NOMO-1 treated with DMSO at 0.1 percent for 48 hours (cell line): ENCODE data around the gene MPO.
A peak's percentile ranks its signal among the peaks of the same experiment; 100 is the strongest.

ENCODE experiments used
- DNase-seq: peaks from one replicate; lab custom pipeline; 2025; ENCODE audit not compliant: unreplicated experiment; lab: John Stamatoyannopoulos, UW

MPO gene

DNA sequence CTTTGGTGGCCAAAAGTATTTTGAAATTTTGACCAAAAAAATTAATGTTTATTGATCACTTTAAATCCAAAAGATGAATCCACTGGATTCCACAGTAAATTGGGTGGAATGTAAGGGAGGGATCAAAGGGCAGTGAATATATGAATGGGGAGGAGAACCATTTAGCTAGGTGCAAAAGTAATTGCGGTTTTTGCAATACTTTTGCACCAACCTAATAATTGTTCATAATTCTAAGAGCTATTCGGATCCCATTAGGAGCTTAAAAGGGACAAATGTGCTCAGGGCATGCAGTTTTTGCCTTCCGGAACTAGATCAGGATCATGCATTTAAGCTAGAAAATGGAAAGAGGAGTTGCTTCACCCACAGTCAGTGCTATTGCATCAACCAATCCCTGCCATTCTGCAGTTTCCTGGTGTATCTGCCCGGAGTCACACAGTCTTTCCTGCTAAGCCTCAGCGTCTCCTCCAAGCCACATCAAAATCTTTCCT lies 42.5 kb downstream of the MPO start, which contains the start of gene LPO:
LPO (plus strand) TSS at position 438 of the 488 bp plus-strand sequence. CDS start 4,396 bp downstream, outside the sequence.
- peak; percentile 3 for DNase-seq

DNA sequence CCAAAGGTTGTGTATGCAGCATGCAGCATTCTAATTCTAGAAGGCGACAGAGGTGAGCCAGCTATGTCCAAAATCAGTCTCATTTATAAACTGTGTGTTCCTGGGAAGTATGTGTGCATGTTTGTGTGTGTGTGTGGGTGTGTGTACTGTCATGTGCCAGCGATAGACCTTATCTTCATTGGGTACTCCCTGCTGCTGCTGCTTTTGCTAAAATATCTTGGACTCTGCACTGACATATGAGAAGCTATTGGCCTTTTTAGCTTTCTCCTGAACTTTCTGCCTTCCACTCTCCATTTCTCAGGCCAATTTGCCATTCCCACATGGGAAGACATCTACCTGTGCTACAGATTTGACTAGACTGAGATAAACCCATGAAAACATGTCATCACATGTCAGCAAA lies 44.3 kb downstream of the MPO start:
- DNase-seq: no peak

DNA sequence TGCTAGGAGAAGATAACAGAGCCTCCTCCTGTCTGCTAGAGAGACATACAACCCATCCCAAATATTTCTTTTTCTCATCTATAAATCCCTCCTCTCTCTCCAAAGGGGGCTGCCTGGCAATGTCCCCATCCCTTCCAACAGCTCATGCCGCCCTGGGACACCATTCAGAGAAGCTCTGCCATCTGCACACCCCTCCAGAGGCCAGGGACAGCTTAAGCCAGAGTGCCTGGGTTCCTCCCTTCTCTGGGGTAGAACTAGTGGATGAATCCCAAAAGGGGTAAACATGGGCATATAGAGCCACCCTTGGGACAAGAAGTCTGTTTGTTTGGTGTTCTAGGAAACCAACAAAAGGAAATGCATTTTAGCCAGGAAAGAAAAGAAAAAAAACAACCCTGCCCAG lies 44.9 kb downstream of the MPO start:
- DNase-seq: no peak

DNA sequence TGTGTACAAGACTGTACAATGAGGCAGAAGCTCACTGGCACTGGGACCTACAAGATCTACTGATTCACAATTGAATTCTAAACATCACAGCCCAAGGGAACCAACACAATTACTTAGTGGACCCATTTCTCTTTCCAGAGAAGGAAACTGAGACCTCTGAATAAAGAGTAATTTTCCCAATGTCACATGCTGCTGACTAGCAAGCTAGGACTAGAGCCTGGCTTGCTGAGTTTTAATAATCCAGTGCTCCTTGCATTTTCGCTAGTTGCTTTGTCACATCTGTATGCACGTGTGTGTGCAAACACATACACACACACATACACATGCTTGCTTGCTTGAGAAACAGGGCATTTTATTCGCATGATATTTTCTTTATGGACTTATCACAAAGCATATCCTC lies 46.2 kb downstream of the MPO start:
- DNase-seq: no peak

DNA sequence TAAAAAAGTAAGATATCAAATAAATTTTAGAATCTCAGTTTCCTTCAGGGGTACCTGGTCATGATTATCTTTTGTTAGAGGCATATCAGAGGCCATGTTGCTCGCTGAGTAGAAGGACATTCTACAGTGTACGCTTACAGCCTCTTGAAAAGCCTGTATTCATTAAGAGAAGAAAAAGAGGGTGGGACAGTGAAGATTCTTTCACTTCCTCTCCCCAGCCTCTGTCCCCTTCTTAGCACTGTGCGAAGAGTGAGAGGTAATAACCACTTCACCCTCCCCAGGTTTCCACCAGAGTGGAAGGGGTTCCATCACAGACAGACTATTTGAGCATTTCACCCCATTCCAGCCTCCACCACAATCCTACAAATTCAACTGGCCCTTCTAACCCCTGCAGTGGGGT lies 47.2 kb downstream of the MPO start:
- peak; percentile 74 for DNase-seq

DNA sequence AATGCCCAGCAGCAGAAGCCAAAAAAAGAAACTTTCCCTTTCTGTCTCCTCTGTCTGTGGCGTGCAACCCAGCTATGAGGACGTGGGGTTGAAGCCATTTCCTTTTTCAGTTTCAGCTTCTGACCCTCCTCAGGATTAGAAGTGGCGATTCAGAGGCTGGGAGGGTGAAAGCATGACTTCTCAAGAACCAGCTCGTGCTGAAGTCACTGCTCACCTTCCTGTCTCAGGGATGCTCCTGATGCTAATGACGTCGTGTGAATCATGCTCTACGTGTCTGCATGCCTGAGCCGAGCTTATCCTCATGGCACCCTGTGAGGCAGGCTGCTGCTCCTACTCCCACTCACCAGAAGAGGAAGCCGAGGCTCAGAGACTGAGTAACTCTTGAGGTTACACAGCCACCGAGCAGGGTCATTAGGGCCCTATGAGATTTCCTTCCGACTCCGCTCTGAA lies 48.0 kb downstream of the MPO start:
- DNase-seq: peak; percentile 83

DNA sequence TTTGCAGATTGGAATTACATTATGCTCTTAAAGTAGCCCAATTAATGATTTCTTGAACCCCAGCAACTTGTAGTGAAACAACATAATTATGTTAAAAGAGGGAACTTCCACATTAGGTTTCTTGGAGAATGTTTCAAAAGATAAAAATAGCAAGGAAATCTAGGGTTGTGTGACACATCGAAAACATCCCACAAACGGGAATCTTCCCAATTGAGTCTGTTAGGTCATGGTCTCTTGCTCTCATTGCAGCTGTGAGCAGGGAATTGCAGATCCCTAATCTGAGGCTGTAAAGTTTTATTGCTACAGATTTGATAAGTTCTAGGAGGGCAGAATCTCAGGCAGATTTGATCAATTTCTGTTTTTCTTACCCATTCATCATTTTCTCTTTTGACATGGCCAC lies 49.1 kb downstream of the MPO start:
- DNase-seq: peak; percentile 4

DNA sequence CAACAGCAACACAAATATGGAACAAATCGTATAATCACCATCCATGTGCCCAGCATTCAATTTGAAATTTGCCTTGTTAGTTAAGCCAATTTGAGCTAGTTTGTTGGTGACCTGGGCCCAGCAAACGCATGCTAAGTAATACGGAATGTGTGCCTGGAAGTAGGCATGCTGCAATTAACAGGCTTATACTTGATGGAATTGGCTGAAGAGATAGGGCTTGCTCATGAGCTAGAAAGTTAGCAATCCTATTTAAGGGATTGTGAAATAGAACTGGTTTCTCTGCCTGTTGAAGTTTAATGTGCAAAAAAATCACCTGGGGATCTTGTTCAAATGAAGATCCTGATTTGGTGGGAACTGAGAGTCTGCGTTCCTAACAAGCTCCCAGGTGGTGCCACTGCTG lies 50.9 kb downstream of the MPO start:
- no peak for DNase-seq

DNA sequence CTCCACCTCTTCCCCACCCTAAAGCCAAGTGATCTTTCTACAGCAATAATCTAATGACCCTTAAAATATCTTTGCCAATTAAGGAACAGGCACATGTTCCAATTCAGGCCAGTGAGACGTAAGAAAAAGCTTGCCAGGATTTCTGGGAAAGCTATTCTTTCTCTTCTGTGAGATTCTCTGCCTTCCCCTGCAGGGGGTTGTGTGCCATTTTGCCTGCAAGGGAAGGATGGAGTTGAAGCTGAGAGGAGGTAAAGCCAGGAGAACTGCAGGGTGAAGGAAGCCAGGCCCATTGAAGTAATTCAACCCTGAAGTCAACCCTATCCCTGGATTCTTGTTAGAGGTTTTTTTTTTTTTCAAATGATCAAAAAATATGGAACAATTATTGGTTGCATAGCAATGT lies 51.4 kb downstream of the MPO start:
- DNase-seq: no peak

DNA sequence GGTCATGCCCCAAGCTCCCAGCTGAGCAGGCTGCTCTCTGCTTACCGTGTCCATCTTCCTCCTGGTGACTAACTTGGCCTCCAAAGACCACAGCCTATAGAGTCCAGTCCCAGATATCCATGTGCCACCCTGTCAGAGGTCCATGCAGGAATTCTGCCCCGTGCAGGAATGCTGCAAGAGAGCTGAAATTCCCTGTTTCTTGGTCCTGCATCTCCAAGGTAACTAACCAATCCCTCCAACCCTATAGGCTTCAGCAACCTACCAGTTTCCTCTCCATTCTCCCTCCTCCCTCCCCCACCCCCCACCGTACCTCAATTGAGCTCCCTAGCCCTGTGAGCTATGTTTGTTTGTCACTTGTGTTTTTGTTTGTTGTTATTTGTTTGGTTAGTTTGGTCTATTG lies 52.1 kb downstream of the MPO start:
- DNase-seq: no peak

DNA sequence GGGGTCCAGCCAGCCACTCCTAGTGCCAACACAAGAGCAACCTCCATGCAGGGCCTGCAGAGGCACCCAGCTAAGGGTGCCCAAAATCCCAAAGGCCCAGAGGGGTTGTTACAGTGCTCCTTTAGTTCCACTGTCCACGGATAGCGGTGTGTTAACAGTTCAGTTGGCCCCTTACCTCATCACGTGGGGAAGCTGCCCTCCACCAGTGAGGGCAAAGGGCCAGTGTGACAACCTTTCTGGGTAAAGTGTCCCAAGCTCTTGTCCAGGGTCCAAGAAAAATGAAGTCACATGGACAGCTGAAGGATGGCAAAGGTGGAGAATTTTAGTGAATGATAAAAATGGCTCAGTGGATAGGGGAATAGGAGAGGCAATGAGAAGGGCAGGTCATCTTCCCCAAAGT lies 53.0 kb downstream of the MPO start:
- no peak for DNase-seq

DNA sequence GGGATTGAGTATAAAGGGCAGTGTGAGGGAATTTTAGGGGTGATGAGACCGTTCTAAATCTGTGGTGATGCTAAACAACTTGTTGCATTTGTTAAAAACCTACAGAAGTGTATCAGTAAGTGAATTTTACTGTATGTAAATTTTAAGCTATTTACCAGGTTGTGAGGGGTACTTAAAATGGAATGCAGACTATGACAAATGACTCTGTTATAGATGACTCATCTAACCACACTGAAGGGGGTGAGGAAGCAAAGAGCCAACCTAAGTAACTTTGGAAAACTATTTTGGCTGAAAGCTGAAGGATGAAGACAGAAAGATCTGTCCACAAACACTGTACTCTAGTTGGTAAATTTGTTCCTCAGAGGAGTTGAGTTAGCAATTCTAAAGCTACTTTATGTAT lies 56.4 kb downstream of the MPO start:
- DNase-seq: peak; percentile 69
